ENCODE data around the gene YPEL3. TPM values are rescaled to one million over a fixed set of nuclear protein-coding genes. Genes with fewer than 3 reads are reported as not detected.
A peak's percentile ranks its signal among the peaks of the same experiment; 100 is the strongest.

Gene YPEL3
- total and polyA plus RNA-seq, 2 experiments from 2014 or later = 20.1 to 82.1 TPM

DNA sequence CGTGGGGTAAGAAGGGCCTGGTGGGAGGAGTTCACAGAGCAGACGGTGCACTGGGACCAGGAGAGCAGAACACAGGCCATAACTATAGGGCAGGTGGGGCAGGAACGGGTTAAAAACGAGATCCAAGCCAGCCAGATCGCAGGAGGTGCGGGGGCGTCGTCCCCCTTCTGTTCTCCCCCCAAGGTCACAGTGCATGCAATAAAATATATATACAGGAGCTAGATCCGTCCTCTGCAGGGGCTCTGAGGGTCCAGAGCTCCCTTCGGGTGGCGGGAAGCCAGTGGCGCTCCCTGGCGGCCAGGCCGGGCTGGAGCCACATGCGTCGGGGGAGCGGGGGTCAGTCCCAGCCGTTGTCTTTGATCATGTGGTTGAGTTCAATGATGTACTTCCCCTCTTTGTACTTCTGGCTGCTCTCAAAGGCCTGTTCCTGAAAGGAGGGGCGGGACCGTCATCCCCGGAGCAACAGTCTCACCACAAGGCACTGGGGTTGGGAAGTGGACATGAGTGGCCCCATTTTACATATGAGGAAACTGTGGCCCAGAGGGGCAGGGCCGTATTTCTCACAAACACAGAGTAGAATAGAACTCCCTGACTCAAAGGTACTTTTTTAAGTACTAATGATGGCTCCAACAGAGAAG lies 3.5 kb downstream of the YPEL3 start:
- Histone ChIP-seq H3K36me3 (replicated peaks; ENCODE audit: insufficient read depth, low read depth) (no peaks in the 10 kb centered on the region), H4K20me1 (ENCODE audit: insufficient read depth, poor library complexity, severe bottlenecking) (no peaks in the 10 kb centered on the region), H3K9me3 (ENCODE audit: low read depth) (no peaks in the 10 kb centered on the region), H2AFZ (peak overlapping the region; percentile 63), H3K27me3 (no peaks in the 10 kb centered on the region), H3K27ac (peak overlapping the region; percentile 53), H3K79me2 (peaks cover 16% of the 10 kb centered on the region), H3K9me2 (replicated peaks; ENCODE audit: insufficient read depth) (no peaks in the 10 kb centered on the region), H3K4me2 (peak overlapping the region; percentile 92), H3K4me1 (ENCODE audit: insufficient read depth) (peaks cover 15% of the 10 kb centered on the region), H3K4me3 (peak overlapping the region; percentile 25)
- WGBS (ENCODE audit: low lambda C conversion rate, missing lambda C conversion rate) = 26% methylated on average over 21 of the region's 22 CpGs
- no peak for TF ChIP-seq EZH2phosphoT487 (IDR thresholded peaks at IDR 0.05; ENCODE audit: low read depth, severe bottlenecking, unreplicated experiment)
- TF ChIP-seq EZH2 (IDR thresholded peaks at IDR 0.05; ENCODE audit: borderline replicate concordance) = no peak
- peak; percentile 57 for TF ChIP-seq CTCF (IDR thresholded peaks at IDR 0.05; ENCODE audit: poor library complexity)
- peak; percentile 68 for DNase-seq (ENCODE audit: low spot score)

DNA sequence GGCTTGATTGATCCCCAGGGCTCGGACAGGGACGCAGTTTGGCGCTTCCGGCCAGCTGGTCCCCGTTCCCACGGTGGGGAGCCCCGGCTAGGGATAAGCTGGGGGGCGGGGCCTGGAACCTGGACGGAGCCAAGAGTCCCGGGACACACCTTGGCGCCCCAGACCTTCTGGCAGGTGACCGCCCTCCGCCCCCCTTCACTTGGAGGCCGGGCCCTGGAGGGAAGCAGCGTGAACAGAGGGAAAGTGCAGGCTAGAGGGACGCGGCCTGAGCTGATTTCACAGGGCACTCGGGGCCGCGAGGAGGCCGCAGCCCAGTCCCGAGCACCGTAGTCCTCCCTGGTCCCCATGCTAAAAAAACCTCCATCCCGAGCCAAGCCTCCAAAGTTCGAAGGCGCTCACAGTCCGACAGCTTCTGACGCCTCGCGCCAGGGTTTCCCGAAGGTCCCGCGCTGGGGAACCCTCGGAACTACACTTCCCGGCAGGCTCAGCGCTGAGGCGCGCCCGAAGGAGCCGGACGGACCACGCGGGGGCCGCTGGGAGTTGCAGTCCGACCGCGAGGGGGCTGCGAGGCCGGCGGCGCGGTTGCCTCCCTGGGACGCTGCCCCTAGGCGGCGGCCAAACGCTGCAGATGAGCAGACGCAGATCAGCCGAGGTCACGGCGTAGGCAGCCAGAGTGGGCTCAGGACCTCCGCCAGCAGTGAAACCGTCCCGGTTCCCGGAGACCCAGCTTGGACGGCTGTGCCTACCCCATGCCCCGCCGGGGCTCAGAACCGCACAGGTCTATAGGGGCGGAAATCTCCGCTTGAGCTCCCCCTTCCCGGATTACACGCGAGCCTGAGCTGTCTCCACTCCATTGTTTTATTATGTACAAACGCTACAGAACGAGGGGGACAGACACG lies 4.3 kb downstream of the YPEL3 start, which contains the start of gene TBX6:
Gene TBX6, minus strand, starts transcription at position 451 of the 899 bp plus-strand sequence. CDS start 731 bp downstream, outside the sequence.
- WGBS (ENCODE audit: low lambda C conversion rate, missing lambda C conversion rate) = 2% methylated on average over 74 of the region's 76 CpGs
- no peaks in the 10 kb centered on the region for H3K9me2 ChIP-seq (replicated peaks; ENCODE audit: insufficient read depth)
- H3K4me2 ChIP-seq = peak within 1 kb of the TSS; percentile 92
- H3K4me3 ChIP-seq = peak within 1 kb of the TSS; percentile 25
- peak; percentile 97 for DNase-seq (ENCODE audit: low spot score)
- no peaks in the 10 kb centered on the region for H3K27me3 ChIP-seq
- H3K27ac ChIP-seq = peak within 1 kb of the TSS; percentile 53
- TF ChIP-seq EZH2 (IDR thresholded peaks at IDR 0.05; ENCODE audit: borderline replicate concordance) = no peak
- peak; percentile 75 for TF ChIP-seq CTCF (IDR thresholded peaks at IDR 0.05; ENCODE audit: poor library complexity)
- H3K36me3 ChIP-seq (replicated peaks; ENCODE audit: insufficient read depth, low read depth) = no peaks in the 10 kb centered on the region
- peaks cover 15% of the 10 kb centered on the region for H3K4me1 ChIP-seq (ENCODE audit: insufficient read depth)
- peak within 1 kb of the TSS; percentile 76 for H2AFZ ChIP-seq
- H4K20me1 ChIP-seq (ENCODE audit: insufficient read depth, poor library complexity, severe bottlenecking) = no peaks in the 10 kb centered on the region
- peaks cover 11% of the 10 kb centered on the region for H3K79me2 ChIP-seq
- H3K9me3 ChIP-seq (ENCODE audit: low read depth) = no peaks in the 10 kb centered on the region

GRCh38 chr16:30090610-30091331 lies 5.2 kb downstream of the YPEL3 start:
- peak overlapping the region; percentile 76 for H2AFZ ChIP-seq

More at GRCh38 chr16:30090610-30091331, 5.2 kb downstream of the YPEL3 start:
- no peak for DNase-seq (ENCODE audit: low spot score)
- no peaks in the 10 kb centered on the region for H3K9me3 ChIP-seq (ENCODE audit: low read depth)
- TF ChIP-seq EZH2phosphoT487 (IDR thresholded peaks at IDR 0.05; ENCODE audit: low read depth, severe bottlenecking, unreplicated experiment) (no peak), CTCF (IDR thresholded peaks at IDR 0.05; ENCODE audit: poor library complexity) (no peak), EZH2 (IDR thresholded peaks at IDR 0.05; ENCODE audit: borderline replicate concordance) (no peak)
- no peak overlapping the region for H3K4me3 ChIP-seq
- H3K27me3 ChIP-seq = no peaks in the 10 kb centered on the region
- H3K36me3 ChIP-seq (replicated peaks; ENCODE audit: insufficient read depth, low read depth) = no peaks in the 10 kb centered on the region
- peaks cover 15% of the 10 kb centered on the region for H3K4me1 ChIP-seq (ENCODE audit: insufficient read depth)
- no peaks in the 10 kb centered on the region for H4K20me1 ChIP-seq (ENCODE audit: insufficient read depth, poor library complexity, severe bottlenecking)
- no peaks in the 10 kb centered on the region for H3K9me2 ChIP-seq (replicated peaks; ENCODE audit: insufficient read depth)
- peak overlapping the region; percentile 92 for H3K4me2 ChIP-seq
- H3K27ac ChIP-seq = peak overlapping the region; percentile 3
- H3K79me2 ChIP-seq = peaks cover 11% of the 10 kb centered on the region
- 84% methylated on average over 25 of the region's 26 CpGs for WGBS (ENCODE audit: low lambda C conversion rate, missing lambda C conversion rate)

Data from hepatocyte (in vitro differentiated cells).